Astrocyte (in vitro differentiated cells and primary cell): ENCODE results near the gene THAP3. TPM values are rescaled to one million over a fixed set of nuclear protein-coding genes. Genes with fewer than 3 reads are reported as not detected.

ENCODE experiments used
- DNase-seq: peaks from one replicate; pipeline ENCODE4 v3.0.0-alpha.2; 2010; ENCODE audit warnings: low read depth
- FAIRE-seq: peaks from 2 replicates; lab custom pipeline; 2011; peaks lifted over from hg19 to GRCh38; lab: Jason Lieb, UNC
- H2AFZ ChIP-seq: 2 replicates; pipeline ENCODE4 v1.6.0; 2012; ENCODE audit warnings: low read depth, low read length, inconsistent platforms
- H3K27ac ChIP-seq: 2 replicates; pipeline ENCODE4 v1.5.1; 2011; ENCODE audit warnings: low read depth, low read length, inconsistent platforms
- H3K27me3 ChIP-seq: 2 replicates; pipeline ENCODE4 v1.6.0; 2011; ENCODE audit warnings: low read length, inconsistent platforms; ENCODE audit not compliant: insufficient read depth
- H3K36me3 ChIP-seq: 2 replicates; pipeline ENCODE4 v1.5.1; 2011; ENCODE audit warnings: low read length, inconsistent platforms; ENCODE audit not compliant: insufficient read depth
- H3K4me1 ChIP-seq: 2 replicates; pipeline ENCODE4 v1.5.1; 2011; ENCODE audit warnings: low read length, inconsistent platforms; ENCODE audit not compliant: insufficient read depth
- H3K4me2 ChIP-seq: 2 replicates; pipeline ENCODE4 v1.6.0; 2012; ENCODE audit warnings: low read length, inconsistent platforms
- H3K4me3 ChIP-seq: 2 replicates; pipeline ENCODE4 v1.5.1; 2011; ENCODE audit warnings: low read depth, mild to moderate bottlenecking, low read length, inconsistent platforms; ENCODE audit not compliant: insufficient read depth
- H3K79me2 ChIP-seq: 2 replicates; pipeline ENCODE4 v1.6.0; 2012; ENCODE audit warnings: mild to moderate bottlenecking, low read length, inconsistent platforms; ENCODE audit not compliant: insufficient read depth
- H3K9ac ChIP-seq: 2 replicates; pipeline ENCODE4 v1.6.0; 2012; ENCODE audit warnings: mild to moderate bottlenecking, low read length, inconsistent platforms
- H3K9me3 ChIP-seq: 2 replicates; pipeline ENCODE4 v1.5.1; 2012; ENCODE audit warnings: low read depth, mild to moderate bottlenecking, low read length, inconsistent platforms; ENCODE audit not compliant: insufficient read depth
- H4K20me1 ChIP-seq: 2 replicates; pipeline ENCODE4 v1.6.0; 2012; ENCODE audit warnings: low read length, inconsistent platforms; ENCODE audit not compliant: insufficient read depth
- H3K27ac Mint-ChIP-seq: one replicate; pipeline ENCODE4 v1.8.0; 2021; ENCODE audit warnings: mild to moderate bottlenecking, mixed read lengths; ENCODE audit not compliant: unreplicated experiment
- H3K27me3 Mint-ChIP-seq: one replicate; pipeline ENCODE4 v1.8.0; 2021; ENCODE audit warnings: low read depth, mixed read lengths; ENCODE audit not compliant: unreplicated experiment
- H3K36me3 Mint-ChIP-seq: one replicate; pipeline ENCODE4 v1.8.0; 2021; ENCODE audit warnings: low read depth, mixed read lengths; ENCODE audit not compliant: unreplicated experiment
- H3K4me1 Mint-ChIP-seq: one replicate; pipeline ENCODE4 v1.8.0; 2021; ENCODE audit warnings: low read depth, mixed read lengths; ENCODE audit not compliant: unreplicated experiment
- H3K4me3 Mint-ChIP-seq: one replicate; pipeline ENCODE4 v1.8.0; 2021; ENCODE audit warnings: mild to moderate bottlenecking, moderate library complexity, mixed read lengths; ENCODE audit not compliant: unreplicated experiment
- H3K9me3 Mint-ChIP-seq: one replicate; pipeline ENCODE4 v1.8.0; 2021; ENCODE audit warnings: mild to moderate bottlenecking, mixed read lengths; ENCODE audit not compliant: unreplicated experiment
- EZH2 ChIP-seq: IDR thresholded peaks from 2 replicates; pipeline ENCODE4 v1.6.1; 2012; ENCODE audit warnings: mild to moderate bottlenecking, low read length, inconsistent platforms; ENCODE audit not compliant: insufficient read depth
- total RNA-seq: library from RNA; stranded (reverse); gene quantifications from 2 replicates; pipeline ENCODE4 v1.2.1, GENCODE V29; 2021
- TF ChIP-seq, protein P1 (sequence below): IDR thresholded peaks from 2 replicates; pipeline ENCODE4 v1.5.1; 2011; ENCODE audit warnings: low read depth, mild to moderate bottlenecking, inconsistent platforms, low read length, moderate library complexity; ENCODE audit not compliant: insufficient read depth

Gene THAP3
- total RNA-seq, 1 donor from 2014 or later = 16.5 TPM

- Histone ChIP-seq H3K27ac (no peak overlapping the region), H3K9ac (no peak overlapping the region), H3K36me3 (peaks cover 21% of the 10 kb centered on the region), H3K27me3 (no peaks in the 10 kb centered on the region), H4K20me1 (peaks cover 81% of the 10 kb centered on the region), H3K4me3 (no peak overlapping the region), H3K4me1 (peaks cover 10% of the 10 kb centered on the region), H2AFZ (no peak overlapping the region), H3K9me3 (no peaks in the 10 kb centered on the region), H3K79me2 (peaks cover 79% of the 10 kb centered on the region), H3K4me2 (no peak overlapping the region)
- Mint-ChIP-seq H3K9me3 (no peaks in the 10 kb centered on the region), H3K4me1 (peaks cover 4% of the 10 kb centered on the region), H3K27ac (no peak overlapping the region), H3K4me3 (no peak overlapping the region), H3K36me3 (peaks cover 16% of the 10 kb centered on the region), H3K27me3 (no peaks in the 10 kb centered on the region)
- FAIRE-seq = no peak
- DNase-seq = no peak
- TF ChIP-seq, protein P1, sequence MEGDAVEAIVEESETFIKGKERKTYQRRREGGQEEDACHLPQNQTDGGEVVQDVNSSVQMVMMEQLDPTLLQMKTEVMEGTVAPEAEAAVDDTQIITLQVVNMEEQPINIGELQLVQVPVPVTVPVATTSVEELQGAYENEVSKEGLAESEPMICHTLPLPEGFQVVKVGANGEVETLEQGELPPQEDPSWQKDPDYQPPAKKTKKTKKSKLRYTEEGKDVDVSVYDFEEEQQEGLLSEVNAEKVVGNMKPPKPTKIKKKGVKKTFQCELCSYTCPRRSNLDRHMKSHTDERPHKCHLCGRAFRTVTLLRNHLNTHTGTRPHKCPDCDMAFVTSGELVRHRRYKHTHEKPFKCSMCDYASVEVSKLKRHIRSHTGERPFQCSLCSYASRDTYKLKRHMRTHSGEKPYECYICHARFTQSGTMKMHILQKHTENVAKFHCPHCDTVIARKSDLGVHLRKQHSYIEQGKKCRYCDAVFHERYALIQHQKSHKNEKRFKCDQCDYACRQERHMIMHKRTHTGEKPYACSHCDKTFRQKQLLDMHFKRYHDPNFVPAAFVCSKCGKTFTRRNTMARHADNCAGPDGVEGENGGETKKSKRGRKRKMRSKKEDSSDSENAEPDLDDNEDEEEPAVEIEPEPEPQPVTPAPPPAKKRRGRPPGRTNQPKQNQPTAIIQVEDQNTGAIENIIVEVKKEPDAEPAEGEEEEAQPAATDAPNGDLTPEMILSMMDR = no peak
- TF ChIP-seq EZH2 = no peak
These were observed 2.1 kb upstream of the THAP3 start for GRCh38 chr1:6622396-6623152.

DNA sequence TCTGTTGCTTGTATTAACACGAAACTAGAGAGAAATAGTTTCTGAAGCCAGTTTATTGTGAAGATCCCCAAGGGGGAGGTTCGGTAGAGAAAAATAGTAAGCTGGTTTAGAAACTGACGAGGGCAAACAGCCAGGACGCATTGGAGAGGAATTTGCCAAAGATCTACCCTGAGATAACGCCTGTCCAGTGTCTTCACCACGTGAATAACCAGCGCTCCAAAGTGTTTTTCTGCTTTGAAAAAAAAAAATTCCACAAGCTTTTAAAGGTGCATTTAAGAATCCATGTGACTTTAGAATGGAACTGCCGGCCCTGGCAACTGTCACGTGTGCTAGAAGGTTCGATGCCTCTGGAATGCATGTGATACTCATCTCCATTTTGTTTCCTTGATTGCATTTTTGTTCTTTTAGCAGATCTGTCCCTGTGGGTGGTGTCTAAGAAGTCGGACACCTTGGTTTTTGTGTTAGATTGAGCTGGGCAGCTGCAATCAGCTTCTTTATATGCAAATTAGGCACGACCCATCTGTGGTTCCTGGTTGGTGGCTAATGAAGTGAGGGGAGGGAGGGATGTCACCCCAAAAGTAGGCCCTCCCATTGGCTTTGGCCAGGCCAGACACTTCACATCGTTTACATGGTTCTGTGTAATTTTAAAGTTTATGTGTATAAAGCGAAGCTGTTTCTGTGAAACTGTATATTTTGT is 1.3 kb upstream of the THAP3 start:
- Mint-ChIP-seq H3K27ac (peak overlapping the region; percentile 29), H3K4me3 (no peak overlapping the region)

More for the DNA sequence above, 1.3 kb upstream of the THAP3 start:
- H3K4me2 ChIP-seq = no peak overlapping the region
- DNase-seq (no peak), FAIRE-seq (no peak)
- H3K36me3 ChIP-seq = peaks cover 19% of the 10 kb centered on the region
- H3K79me2 ChIP-seq = peaks cover 78% of the 10 kb centered on the region
- Mint-ChIP-seq H3K4me1 (peaks cover 4% of the 10 kb centered on the region), H3K9me3 (no peaks in the 10 kb centered on the region), H3K36me3 (peaks cover 17% of the 10 kb centered on the region), H3K27me3 (no peaks in the 10 kb centered on the region)
- H3K27ac ChIP-seq = no peak overlapping the region
- peaks cover 10% of the 10 kb centered on the region for H3K4me1 ChIP-seq
- H3K27me3 ChIP-seq = no peaks in the 10 kb centered on the region
- H4K20me1 ChIP-seq = peaks cover 79% of the 10 kb centered on the region
- H3K9ac ChIP-seq = no peak overlapping the region
- TF ChIP-seq EZH2 = no peak
- TF ChIP-seq, protein P1 = no peak
- H3K9me3 ChIP-seq = no peaks in the 10 kb centered on the region
- H3K4me3 ChIP-seq = no peak overlapping the region
- H2AFZ ChIP-seq = no peak overlapping the region
